GM23248 (cell line): Measurements from ENCODE around the gene VSTM5. TPM values are rescaled to one million over a fixed set of nuclear protein-coding genes. Genes with fewer than 3 reads are reported as not detected.

Experiments
- DNase-seq: peaks from one replicate; pipeline ENCODE4 v3.0.0-alpha.2; 2015
- H2AFZ ChIP-seq: fragments of 200-600 bp; sonication (generic); 2 replicates; pipeline ENCODE4 v1.6.1; 2016; ENCODE audit warnings: antibody characterized with exemption
- H3F3A ChIP-seq: fragments of 200-600 bp; sonication (generic); 2 replicates; pipeline ENCODE4 v1.6.1; 2016; ENCODE audit warnings: mild to moderate bottlenecking, antibody characterized with exemption, mixed run types; ENCODE audit not compliant: insufficient read depth
- H3K27ac ChIP-seq: fragments of 200-600 bp; sonication (generic); 2 replicates; pipeline ENCODE4 v1.5.1; 2016; ENCODE audit warnings: mild to moderate bottlenecking
- H3K27me3 ChIP-seq: fragments of 200-600 bp; sonication (generic); replicated peaks from 2 replicates; pipeline ENCODE4 v1.6.1; 2016; ENCODE audit warnings: mild to moderate bottlenecking; ENCODE audit not compliant: insufficient read depth
- H3K36me3 ChIP-seq: fragments of 200-600 bp; sonication (generic); 2 replicates; pipeline ENCODE4 v1.6.1; 2016; ENCODE audit warnings: low read depth, mild to moderate bottlenecking
- H3K4me1 ChIP-seq: fragments of 200-600 bp; sonication (generic); 2 replicates; pipeline ENCODE4 v1.6.1; 2016; ENCODE audit warnings: mild to moderate bottlenecking; ENCODE audit not compliant: insufficient read depth
- H3K4me2 ChIP-seq: fragments of 200-600 bp; sonication (generic); one replicate; pipeline ENCODE4 v1.6.1; 2016; ENCODE audit warnings: mild to moderate bottlenecking; ENCODE audit not compliant: unreplicated experiment
- H3K4me3 ChIP-seq: fragments of 200-600 bp; sonication (generic); 2 replicates; pipeline ENCODE4 v1.5.1; 2016; ENCODE audit warnings: mild to moderate bottlenecking
- H3K79me2 ChIP-seq: fragments of 200-600 bp; sonication (generic); 2 replicates; pipeline ENCODE4 v1.6.1; 2016; ENCODE audit warnings: mild to moderate bottlenecking; ENCODE audit not compliant: insufficient read depth
- H3K9ac ChIP-seq: fragments of 200-600 bp; sonication (generic); 2 replicates; pipeline ENCODE4 v1.6.1; 2016; ENCODE audit warnings: mild to moderate bottlenecking
- H3K9me2 ChIP-seq: fragments of 200-600 bp; sonication (generic); 2 replicates; pipeline ENCODE4 v1.6.1; 2016; ENCODE audit warnings: mixed run types, mild to moderate bottlenecking, moderate library complexity; ENCODE audit not compliant: insufficient read depth
- H3K9me3 ChIP-seq: fragments of 200-600 bp; sonication (generic); one replicate; pipeline ENCODE4 v1.6.1; 2017; ENCODE audit warnings: low read depth
- H4K20me1 ChIP-seq: fragments of 200-600 bp; sonication (generic); 2 replicates; pipeline ENCODE4 v1.6.0; 2016; ENCODE audit not compliant: insufficient read depth
- EZH2 ChIP-seq: fragments of 200-600 bp; sonication (generic); IDR thresholded peaks from 2 replicates; pipeline ENCODE4 v1.6.1; 2018; ENCODE audit warnings: antibody characterized with exemption, mild to moderate bottlenecking; ENCODE audit not compliant: insufficient read depth, poor library complexity, severe bottlenecking
- EZH2phosphoT487 ChIP-seq: fragments of 200-600 bp; sonication (generic); IDR thresholded peaks from 2 replicates; pipeline ENCODE4 v1.6.1; 2018; ENCODE audit warnings: antibody characterized with exemption, moderate library complexity, mild to moderate bottlenecking, low read depth; ENCODE audit not compliant: insufficient read depth
- WGBS, 2 experiments: methylation state at CpG; one replicate each; pipeline ENCODE4 v1.1.6; 2015 to 2017; ENCODE audit warnings: low lambda C conversion rate in 2 of 2, low coverage in 1 of 2; ENCODE audit errors: missing lambda C conversion rate in 2 of 2; 5-methylcytosine and 5-hydroxymethylcytosine counted together
- in situ Hi-C: fragments of 300-500 bp; cut with MboI; formaldehyde crosslinking; loops from 2 replicates; pipeline ENCODE4 v1.15.0; 2020
- polyA plus RNA-seq: library from polyadenylated mRNA; unstranded; fragments of >200 nt; fragmentation: Nextera tagmentation; extraction: Ambion mirVana; gene quantifications from 2 replicates; pipeline ENCODE4 v1.2.1, GENCODE V29; 2016
- total RNA-seq: library from RNA; depleted of rRNA; stranded (reverse); fragments of >200 nt; shearing (Covaris generic); gene quantifications from 2 replicates; pipeline ENCODE4 v1.2.3, GENCODE V29; 2014

The VSTM5 gene
- total and polyA plus RNA-seq, 2 experiments from 2014 or later, result not detected

DNA sequence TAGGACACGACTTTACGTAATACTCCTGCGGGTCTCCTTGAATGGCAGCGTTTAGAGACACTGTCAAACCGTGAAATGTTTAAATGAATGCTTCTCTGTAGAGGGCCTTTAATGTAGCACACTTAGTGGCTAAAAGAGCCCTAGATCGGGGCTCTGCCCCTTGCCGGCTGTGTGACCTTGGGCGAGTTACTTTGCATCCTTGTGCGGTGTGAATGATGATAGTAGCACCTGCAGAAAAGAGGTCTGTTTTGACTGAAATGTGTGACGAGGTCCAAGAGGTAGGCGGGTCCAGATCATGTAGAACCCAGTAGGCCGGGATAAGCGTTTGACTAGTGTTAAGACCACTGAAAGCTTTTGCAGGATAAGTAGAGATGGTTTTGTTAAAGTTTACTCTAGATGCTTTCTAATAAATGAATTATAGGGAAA lies 65.5 kb downstream of the VSTM5 start:
- H2AFZ ChIP-seq, result peak overlapping the region; percentile 92
- peaks cover 26% of the 10 kb centered on the region for H3K36me3 ChIP-seq
- WGBS, 2 experiments, result 0 to 1% methylated on average over 13 of the region's 13 CpGs
- H3K4me2 ChIP-seq, result peak overlapping the region; percentile 82
- peak overlapping the region; percentile 92 for H3K27ac ChIP-seq
- H3K27me3 ChIP-seq, result no peaks in the 10 kb centered on the region
- H3K9me3 ChIP-seq, result no peaks in the 10 kb centered on the region
- in situ Hi-C loops, result no loop called here
- peak; percentile 26 for DNase-seq
- H3F3A ChIP-seq, result no peaks in the 10 kb centered on the region
- H3K79me2 ChIP-seq, result peaks cover 67% of the 10 kb centered on the region
- peak overlapping the region; percentile 98 for H3K9ac ChIP-seq
- peaks cover 23% of the 10 kb centered on the region for H3K4me1 ChIP-seq
- H3K9me2 ChIP-seq, result no peaks in the 10 kb centered on the region
- peak overlapping the region; percentile 94 for H3K4me3 ChIP-seq
- peaks cover 8% of the 10 kb centered on the region; the same call in 1 of the 2 replicates for H4K20me1 ChIP-seq
- TF ChIP-seq EZH2phosphoT487 (no peak), EZH2 (no peak)

DNA sequence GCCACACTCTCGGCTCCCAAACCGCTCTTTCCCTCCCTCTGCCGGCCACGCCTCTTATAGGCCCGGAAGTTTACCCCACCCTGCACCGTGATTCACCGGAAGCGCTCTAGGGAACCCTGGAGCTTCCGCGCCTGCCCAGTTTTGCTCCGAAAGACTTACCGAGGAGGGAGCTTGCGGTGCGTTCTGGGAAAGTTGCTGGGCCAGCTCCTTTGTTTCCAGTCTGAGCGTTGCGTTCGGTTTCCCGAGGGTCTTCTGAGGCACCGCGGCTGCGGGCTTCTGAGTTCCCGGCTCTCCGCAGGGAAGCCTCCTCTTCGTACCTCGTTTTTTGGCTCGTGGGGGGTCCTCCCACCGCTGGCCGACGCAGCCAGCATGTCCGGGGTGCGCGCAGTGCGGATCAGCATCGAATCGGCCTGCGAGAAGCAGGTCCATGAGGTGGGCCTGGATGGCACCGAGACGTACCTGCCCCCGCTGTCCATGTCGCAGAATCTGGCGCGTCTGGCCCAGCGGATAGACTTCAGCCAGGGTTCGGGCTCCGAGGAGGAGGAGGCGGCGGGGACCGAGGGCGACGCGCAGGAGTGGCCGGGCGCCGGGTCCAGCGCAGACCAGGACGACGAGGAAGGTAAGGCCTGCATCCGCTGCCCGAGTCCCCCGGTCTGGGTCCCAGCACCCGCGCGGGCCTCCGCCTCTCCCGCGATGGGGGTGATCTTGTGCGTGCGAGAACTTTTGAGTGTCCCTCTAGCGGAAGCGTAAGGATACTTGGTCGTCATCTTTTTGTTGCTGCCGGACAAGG lies 66.1 kb downstream of the VSTM5 start, which contains the start of gene MED17:
Gene MED17 (plus strand): TSS at position 138 of the 790 bp plus-strand sequence. CDS start 232 bp downstream, at position 370.
- peak within 1 kb of the TSS; percentile 92 for H3K27ac ChIP-seq
- H3K36me3 ChIP-seq, result peaks cover 20% of the 10 kb centered on the region
- no peaks in the 10 kb centered on the region for H3K27me3 ChIP-seq
- peaks cover 8% of the 10 kb centered on the region; the same call in 1 of the 2 replicates for H4K20me1 ChIP-seq
- peak within 1 kb of the TSS; percentile 82 for H3K4me2 ChIP-seq
- no peaks in the 10 kb centered on the region for H3K9me2 ChIP-seq
- DNase-seq, result peak; percentile 98
- peak within 1 kb of the TSS; percentile 92 for H2AFZ ChIP-seq
- H3K79me2 ChIP-seq, result peaks cover 61% of the 10 kb centered on the region
- peak within 1 kb of the TSS; percentile 98 for H3K9ac ChIP-seq
- WGBS, 2 experiments, result 1% methylated on average over 66 to 69 of the region's 72 CpGs
- TF ChIP-seq EZH2phosphoT487 (no peak), EZH2 (no peak)
- H3K4me3 ChIP-seq, result peak within 1 kb of the TSS; percentile 94
- H3F3A ChIP-seq, result no peaks in the 10 kb centered on the region
- in situ Hi-C loops, result no loop called here
- peaks cover 23% of the 10 kb centered on the region for H3K4me1 ChIP-seq
- H3K9me3 ChIP-seq, result no peaks in the 10 kb centered on the region

DNA sequence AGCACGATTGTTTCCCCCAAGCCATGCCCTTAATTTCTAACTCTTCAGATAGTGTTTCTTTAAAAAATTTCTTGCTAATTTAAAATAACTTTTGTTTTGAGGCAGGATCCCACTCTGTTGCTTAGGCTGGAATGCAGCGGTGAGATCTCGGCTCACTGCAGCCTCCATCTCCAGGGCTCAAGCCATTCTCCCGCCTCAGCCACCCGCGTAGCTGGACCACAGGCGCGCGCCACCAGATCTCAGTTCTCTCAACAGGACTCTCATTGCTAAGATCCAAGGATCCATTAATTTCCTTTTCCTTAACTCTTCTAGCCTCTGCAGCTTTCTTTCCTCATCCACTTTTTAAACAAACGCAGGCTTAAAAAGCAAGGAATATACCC lies 66.7 kb downstream of the VSTM5 start:
- no peaks in the 10 kb centered on the region for H3K9me3 ChIP-seq
- no peaks in the 10 kb centered on the region for H3K27me3 ChIP-seq
- no peaks in the 10 kb centered on the region for H3K9me2 ChIP-seq
- in situ Hi-C loops, result no loop called here
- 3% methylated on average over 10 of the region's 10 CpGs for WGBS, 2 experiments
- peaks cover 55% of the 10 kb centered on the region for H3K79me2 ChIP-seq
- H3K4me2 ChIP-seq, result peak overlapping the region; percentile 49
- peaks cover 14% of the 10 kb centered on the region; the same call in 1 of the 2 replicates for H3K36me3 ChIP-seq
- H2AFZ ChIP-seq, result peak overlapping the region; percentile 92
- TF ChIP-seq EZH2phosphoT487, result no peak
- no peak for TF ChIP-seq EZH2
- H3K9ac ChIP-seq, result peak overlapping the region; percentile 98
- DNase-seq, result no peak
- no peaks in the 10 kb centered on the region for H3F3A ChIP-seq
- peaks cover 8% of the 10 kb centered on the region; the same call in 1 of the 2 replicates for H4K20me1 ChIP-seq
- peak overlapping the region; percentile 92; the same call in 1 of the 2 replicates for H3K27ac ChIP-seq
- peak overlapping the region; percentile 94 for H3K4me3 ChIP-seq
- H3K4me1 ChIP-seq, result peaks cover 23% of the 10 kb centered on the region

DNA sequence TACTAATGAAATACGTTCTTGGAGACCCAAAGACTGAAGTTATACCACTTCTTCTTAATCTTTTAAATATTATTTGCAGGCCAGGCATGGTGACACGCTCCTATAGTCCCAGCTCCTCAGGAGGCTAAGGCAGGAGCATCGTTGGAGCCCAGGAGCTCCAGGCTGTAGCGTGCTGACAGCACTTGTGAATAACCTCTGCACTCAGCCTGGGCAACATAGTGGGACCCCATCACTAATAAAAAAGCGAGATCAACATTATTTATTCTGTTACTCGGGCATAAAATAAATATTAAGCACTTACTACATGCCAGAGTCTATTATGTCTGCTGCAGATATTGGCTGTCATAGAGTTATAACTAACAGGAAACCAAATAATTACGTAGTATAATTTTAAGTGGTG lies 67.1 kb downstream of the VSTM5 start:
- Histone ChIP-seq H3K9me3 (no peaks in the 10 kb centered on the region), H3K27me3 (no peaks in the 10 kb centered on the region), H3K4me1 (peaks cover 23% of the 10 kb centered on the region), H3K9ac (peak overlapping the region; percentile 98), H3K79me2 (peaks cover 51% of the 10 kb centered on the region), H3K4me2 (peak overlapping the region; percentile 49), H3K27ac (no peak overlapping the region), H3K9me2 (no peaks in the 10 kb centered on the region), H4K20me1 (peaks cover 8% of the 10 kb centered on the region; the same call in 1 of the 2 replicates), H3F3A (no peaks in the 10 kb centered on the region), H2AFZ (peak overlapping the region; percentile 92), H3K4me3 (peak overlapping the region; percentile 94), H3K36me3 (peaks cover 10% of the 10 kb centered on the region; the same call in 1 of the 2 replicates)
- DNase-seq, result no peak
- in situ Hi-C loops, result no loop called here
- TF ChIP-seq EZH2 (no peak), EZH2phosphoT487 (no peak)
- 36 to 42% methylated on average over 7 of the region's 7 CpGs for WGBS, 2 experiments
